Glutamatergic neuron (in vitro differentiated cells): ENCODE data around the gene MORC2. TPM values are rescaled to one million over a fixed set of nuclear protein-coding genes. Genes with fewer than 3 reads are reported as not detected.

Experiments
- DNase-seq: peaks from one replicate; pipeline ENCODE4 v3.0.0; 2022
- H3K27ac Mint-ChIP-seq: one replicate; pipeline ENCODE4 v1.8.0; 2020; ENCODE audit warnings: mild to moderate bottlenecking, mixed read lengths, inconsistent platforms; ENCODE audit not compliant: unreplicated experiment
- H3K27me3 Mint-ChIP-seq: one replicate; pipeline ENCODE4 v1.8.0; 2020; ENCODE audit warnings: mild to moderate bottlenecking, moderate library complexity, mixed read lengths, inconsistent platforms; ENCODE audit not compliant: unreplicated experiment
- H3K36me3 Mint-ChIP-seq: one replicate; pipeline ENCODE4 v1.8.0; 2020; ENCODE audit warnings: mild to moderate bottlenecking, mixed read lengths, inconsistent platforms; ENCODE audit not compliant: unreplicated experiment
- H3K4me1 Mint-ChIP-seq: one replicate; pipeline ENCODE4 v1.8.0; 2020; ENCODE audit warnings: mild to moderate bottlenecking, low read depth, mixed read lengths, inconsistent platforms; ENCODE audit not compliant: unreplicated experiment
- H3K4me3 Mint-ChIP-seq: one replicate; pipeline ENCODE4 v1.8.0; 2020; ENCODE audit warnings: mild to moderate bottlenecking, mixed read lengths, inconsistent platforms; ENCODE audit not compliant: unreplicated experiment
- H3K9me3 Mint-ChIP-seq: one replicate; pipeline ENCODE4 v1.8.0; 2020; ENCODE audit warnings: mild to moderate bottlenecking, moderate library complexity, mixed read lengths, inconsistent platforms; ENCODE audit not compliant: unreplicated experiment
- long read RNA-seq: library from polyadenylated mRNA; unstranded; transcript quantifications from one replicate; pipeline ENCODE4 v2.0.0, GENCODE V29; 2020; ENCODE audit not compliant: unreplicated experiment
- total RNA-seq: library from RNA; stranded (reverse); fragmentation: NEBNext Ultra II Directional; extraction: Animal tissue kit (Norgen Biotek cat#: 25700); gene quantifications from one replicate; pipeline ENCODE4 v1.2.1, GENCODE V29; 2021; ENCODE audit not compliant: unreplicated experiment
- TF ChIP-seq, protein P1 (sequence below): fragments of 200-600 bp; sonication (generic); IDR thresholded peaks from one replicate; pipeline ENCODE4 v1.5.0; 2021; ENCODE audit not compliant: partially characterized antibody, unreplicated experiment

Gene MORC2
- total RNA-seq: 72.8 TPM
- long read RNA-seq, full-length matches to known transcripts: 1 of 29 reads
- long read RNA-seq, partial matches to known transcripts: 0 of 29 reads
- long read RNA-seq, other reads (novel, unspliced or antisense): 28 of 29 reads

DNA sequence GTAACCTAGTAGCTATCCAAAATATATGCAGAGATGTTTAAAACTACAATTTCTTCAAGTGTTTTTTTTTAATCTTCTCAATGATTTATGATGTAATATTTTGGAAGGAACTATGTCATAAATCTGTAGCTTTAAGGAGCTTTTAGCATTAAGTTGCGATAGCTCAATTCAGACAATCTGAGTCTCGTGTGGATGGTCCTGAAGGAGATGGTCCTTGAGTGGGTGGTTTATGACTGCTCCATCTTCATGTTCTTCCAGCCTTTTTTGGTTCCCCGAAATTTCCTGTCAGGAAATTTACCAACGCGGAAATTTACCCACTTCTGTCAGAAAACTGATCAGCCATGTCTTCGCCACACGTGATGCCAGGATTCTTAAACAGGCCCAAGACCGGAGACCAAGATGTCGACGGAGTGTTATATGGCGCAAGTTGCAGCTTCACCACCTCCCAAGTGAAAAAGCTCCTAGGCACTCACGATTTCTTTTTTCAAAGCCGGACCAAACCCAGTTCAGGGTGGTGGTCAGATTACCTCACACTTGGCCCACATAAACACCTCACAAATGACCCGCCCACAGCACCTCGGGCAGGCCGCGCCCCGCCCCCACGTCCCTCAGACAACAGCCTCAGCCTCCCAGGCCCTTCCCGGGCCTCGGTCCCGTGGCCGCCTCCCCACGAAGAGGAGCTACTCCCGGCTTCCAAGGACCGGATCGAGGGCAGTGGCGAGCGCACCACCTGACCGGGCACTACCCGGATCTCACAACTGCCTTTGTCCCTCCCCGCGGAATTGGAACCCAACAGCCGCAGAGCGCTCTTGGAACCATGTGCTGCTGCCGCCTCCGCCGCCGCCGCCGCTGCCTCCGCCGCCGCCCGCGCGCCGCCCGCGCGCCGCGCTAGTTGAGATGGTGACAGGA, at the start of gene MORC2:
MORC2 (minus strand) TSS at position 760 of the 909 bp plus-strand sequence. CDS start 885 bp downstream, outside the sequence.
- peaks cover 19% of the 10 kb centered on the region for H3K4me1 Mint-ChIP-seq
- H3K27me3 Mint-ChIP-seq: peaks cover 7% of the 10 kb centered on the region
- TF ChIP-seq, protein P1, sequence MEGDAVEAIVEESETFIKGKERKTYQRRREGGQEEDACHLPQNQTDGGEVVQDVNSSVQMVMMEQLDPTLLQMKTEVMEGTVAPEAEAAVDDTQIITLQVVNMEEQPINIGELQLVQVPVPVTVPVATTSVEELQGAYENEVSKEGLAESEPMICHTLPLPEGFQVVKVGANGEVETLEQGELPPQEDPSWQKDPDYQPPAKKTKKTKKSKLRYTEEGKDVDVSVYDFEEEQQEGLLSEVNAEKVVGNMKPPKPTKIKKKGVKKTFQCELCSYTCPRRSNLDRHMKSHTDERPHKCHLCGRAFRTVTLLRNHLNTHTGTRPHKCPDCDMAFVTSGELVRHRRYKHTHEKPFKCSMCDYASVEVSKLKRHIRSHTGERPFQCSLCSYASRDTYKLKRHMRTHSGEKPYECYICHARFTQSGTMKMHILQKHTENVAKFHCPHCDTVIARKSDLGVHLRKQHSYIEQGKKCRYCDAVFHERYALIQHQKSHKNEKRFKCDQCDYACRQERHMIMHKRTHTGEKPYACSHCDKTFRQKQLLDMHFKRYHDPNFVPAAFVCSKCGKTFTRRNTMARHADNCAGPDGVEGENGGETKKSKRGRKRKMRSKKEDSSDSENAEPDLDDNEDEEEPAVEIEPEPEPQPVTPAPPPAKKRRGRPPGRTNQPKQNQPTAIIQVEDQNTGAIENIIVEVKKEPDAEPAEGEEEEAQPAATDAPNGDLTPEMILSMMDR: no peak
- H3K4me3 Mint-ChIP-seq: peak within 1 kb of the TSS; percentile 90
- peak within 1 kb of the TSS; percentile 94 for H3K27ac Mint-ChIP-seq
- H3K36me3 Mint-ChIP-seq: peaks cover 24% of the 10 kb centered on the region
- peaks cover 8% of the 10 kb centered on the region for H3K9me3 Mint-ChIP-seq
- DNase-seq: peak; percentile 77

DNA sequence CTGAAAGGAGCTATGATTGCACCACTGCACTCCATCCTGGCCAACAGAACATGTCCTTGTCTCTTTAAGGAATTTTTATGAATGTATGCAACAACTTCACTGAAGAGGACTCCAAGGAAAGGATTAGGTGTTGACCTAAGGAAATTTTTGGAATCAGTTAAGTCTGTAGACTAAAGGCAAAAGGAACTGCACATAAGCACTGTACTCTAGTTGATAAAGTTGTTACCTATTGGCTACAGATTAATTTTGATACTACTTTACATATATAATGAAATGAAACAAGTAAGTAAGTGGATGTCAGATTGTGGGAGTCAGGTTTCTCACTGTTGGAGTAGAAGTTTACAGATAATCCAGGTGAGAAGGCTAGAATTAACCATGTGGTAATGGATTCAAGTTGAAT, 37.0 kb upstream of the MORC2 start:
- Mint-ChIP-seq H3K4me1 (no peaks in the 10 kb centered on the region), H3K4me3 (no peak overlapping the region), H3K27me3 (peaks cover 4% of the 10 kb centered on the region), H3K27ac (no peak overlapping the region), H3K36me3 (no peaks in the 10 kb centered on the region), H3K9me3 (peaks cover 2% of the 10 kb centered on the region)
- DNase-seq: no peak
- TF ChIP-seq, protein P1: no peak

DNA sequence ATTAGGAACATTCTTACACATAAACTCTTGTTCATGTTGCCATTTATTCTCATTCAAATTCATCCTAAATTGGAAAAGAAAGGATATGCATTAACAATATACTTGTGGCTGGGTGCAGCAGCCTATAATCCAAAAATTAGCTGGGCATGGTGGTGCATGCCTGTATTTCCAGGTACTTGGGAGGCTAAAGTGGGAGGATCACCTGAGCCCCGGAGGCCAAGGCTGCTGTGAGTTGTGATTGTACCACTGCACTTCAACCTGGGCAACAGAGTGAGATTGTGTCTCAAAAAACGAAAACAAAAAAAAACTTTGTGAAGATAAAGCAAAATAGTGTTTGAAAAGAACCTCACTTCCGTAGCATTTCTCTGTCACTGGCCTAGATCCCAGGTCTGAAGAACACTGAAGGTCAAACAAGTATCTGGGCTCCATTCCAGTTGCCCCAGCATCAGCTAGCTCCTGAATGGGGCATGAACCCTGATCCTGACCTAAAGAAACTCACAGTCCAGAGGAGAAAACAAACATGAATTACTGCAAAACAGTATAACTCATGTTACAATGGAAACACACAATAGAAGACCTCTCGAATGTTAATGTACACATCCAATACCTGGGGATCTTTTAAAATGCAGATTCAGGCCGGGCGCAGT, 32.7 kb upstream of the MORC2 start:
- Mint-ChIP-seq H3K27me3 (no peaks in the 10 kb centered on the region), H3K4me1 (no peaks in the 10 kb centered on the region), H3K4me3 (no peak overlapping the region), H3K36me3 (no peaks in the 10 kb centered on the region), H3K27ac (no peak overlapping the region), H3K9me3 (peaks cover 2% of the 10 kb centered on the region)
- no peak for DNase-seq
- TF ChIP-seq, protein P1: no peak

DNA sequence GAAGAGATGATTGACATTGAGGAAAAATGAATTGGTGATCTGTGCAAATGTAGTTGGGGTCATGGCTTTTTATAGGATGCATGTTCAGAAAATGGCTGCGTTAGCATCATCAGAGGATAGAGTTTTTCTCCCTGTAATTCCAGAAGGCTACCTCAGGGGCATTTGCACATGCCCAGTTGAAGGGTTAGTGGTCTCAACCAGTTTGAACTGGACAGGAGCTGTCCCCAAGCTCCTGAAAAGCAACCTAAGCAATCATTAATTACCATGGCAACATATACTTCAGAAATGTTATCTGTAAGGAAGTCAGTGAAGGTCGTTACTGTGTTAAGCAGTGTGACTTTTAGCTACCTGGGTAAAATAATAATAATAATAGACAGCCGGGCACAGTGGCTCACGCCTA, 29.8 kb upstream of the MORC2 start:
- peaks cover 2% of the 10 kb centered on the region for H3K9me3 Mint-ChIP-seq
- no peaks in the 10 kb centered on the region for H3K36me3 Mint-ChIP-seq
- H3K4me3 Mint-ChIP-seq: no peak overlapping the region
- no peak overlapping the region for H3K27ac Mint-ChIP-seq
- no peaks in the 10 kb centered on the region for H3K27me3 Mint-ChIP-seq
- TF ChIP-seq, protein P1: no peak
- no peak for DNase-seq
- no peaks in the 10 kb centered on the region for H3K4me1 Mint-ChIP-seq
